Fibroblast of skin of right quadriceps (primary cell): Measurements from ENCODE around the gene TMEM184B.

Source experiments
- DNase-seq: peaks from one replicate; pipeline ENCODE4 v3.0.0-alpha.2; 2013

Gene TMEM184B

GRCh38 chr22:38223289-38223960 is 49.4 kb downstream of the TMEM184B start:
- no peak for DNase-seq

- DNase-seq, result no peak
These were observed 50.1 kb downstream of the TMEM184B start for GRCh38 chr22:38222797-38223119.

GRCh38 chr22:38221908-38222796 is 50.7 kb downstream of the TMEM184B start:
- no peak for DNase-seq

- DNase-seq, result no peak
These were observed 51.4 kb downstream of the TMEM184B start for GRCh38 chr22:38221407-38221806.

GRCh38 chr22:38220653-38221386 is 52.0 kb downstream of the TMEM184B start:
- DNase-seq, result no peak

GRCh38 chr22:38220163-38220562 is 52.6 kb downstream of the TMEM184B start:
- DNase-seq, result no peak

- no peak for DNase-seq
These were observed 53.2 kb downstream of the TMEM184B start for GRCh38 chr22:38219632-38220031.

GRCh38 chr22:38218661-38219622 is 53.9 kb downstream of the TMEM184B start:
- DNase-seq, result peak; percentile 90

GRCh38 chr22:38215156-38216038 is 57.4 kb downstream of the TMEM184B start:
- DNase-seq, result no peak

GRCh38 chr22:38214302-38215056 is 58.3 kb downstream of the TMEM184B start:
- peak; percentile 73 for DNase-seq

- no peak for DNase-seq
These were observed 58.9 kb downstream of the TMEM184B start for GRCh38 chr22:38213990-38214301.

GRCh38 chr22:38213319-38213989 is 59.4 kb downstream of the TMEM184B start:
- no peak for DNase-seq

- DNase-seq, result no peak
These were observed 60.4 kb downstream of the TMEM184B start for GRCh38 chr22:38212442-38212841.

GRCh38 chr22:38211556-38211955 is 61.3 kb downstream of the TMEM184B start:
- DNase-seq, result no peak

- no peak for DNase-seq
These were observed 64.2 kb downstream of the TMEM184B start for GRCh38 chr22:38208551-38208968.

GRCh38 chr22:38207898-38208432 is 64.8 kb downstream of the TMEM184B start:
- DNase-seq, result no peak

- DNase-seq, result peak; percentile 83
These were observed 67.3 kb downstream of the TMEM184B start for GRCh38 chr22:38205261-38206128.

GRCh38 chr22:38204784-38205183 is 68.0 kb downstream of the TMEM184B start:
- no peak for DNase-seq
